Esophagus squamous epithelium (tissue), 4 donors: ENCODE results near the gene PIWIL4.

Experiments
- POLR2A ChIP-seq, 4 donors: fragments of 450-650 bp; IDR thresholded peaks; one replicate each; pipeline ENCODE4 v1.6.1; 2017; ENCODE audit warnings: antibody characterized with exemption in 4 of 4, mild to moderate bottlenecking in 4 of 4, moderate library complexity in 3 of 4
- TF ChIP-seq, protein P1 (sequence below), 6 experiments: fragments of 450-650 bp in 4 of 6; fragments of 200-600 bp in 2 of 6; sonication (generic) in 2 of 6; IDR thresholded peaks; one replicate each; pipeline ENCODE4 v1.5.1; 2016 to 2019; ENCODE audit warnings: antibody characterized with exemption in 6 of 6, mild to moderate bottlenecking in 4 of 6, moderate library complexity in 4 of 6

DNA sequence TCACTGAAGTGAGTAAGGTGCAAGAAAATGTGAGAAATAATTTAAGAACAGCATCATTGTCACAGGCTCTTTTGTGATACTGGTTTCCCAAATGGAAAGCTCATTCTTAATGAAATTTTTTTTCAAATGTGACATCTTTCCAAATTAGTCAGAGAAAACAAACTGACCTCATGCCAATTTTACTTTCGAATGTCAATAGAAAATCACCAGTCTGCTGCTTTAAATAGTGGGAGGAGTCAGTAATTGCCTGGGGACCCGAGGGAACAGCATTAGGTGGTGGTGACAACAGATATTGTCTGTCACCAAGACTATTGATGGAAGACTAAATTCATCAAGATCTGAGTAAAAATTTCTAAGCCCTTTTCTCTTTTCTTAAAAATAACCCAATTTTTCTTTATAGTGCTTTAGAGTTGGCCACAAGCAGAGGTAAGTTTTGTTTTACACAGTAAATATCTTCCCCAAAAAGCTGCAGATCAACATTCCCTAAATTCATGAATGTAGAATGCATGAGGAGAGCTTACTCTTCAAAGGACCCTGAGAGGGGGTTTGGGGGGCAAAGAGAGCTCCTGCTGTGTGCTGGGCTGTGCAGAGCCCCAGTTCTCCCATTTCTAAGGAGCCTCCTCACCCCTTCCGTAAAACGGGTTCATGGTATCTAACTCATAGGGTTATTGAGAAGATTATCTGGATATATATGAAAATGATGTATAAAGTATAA, 95.1 kb downstream of the PIWIL4 start:
- TF ChIP-seq, protein P1, sequence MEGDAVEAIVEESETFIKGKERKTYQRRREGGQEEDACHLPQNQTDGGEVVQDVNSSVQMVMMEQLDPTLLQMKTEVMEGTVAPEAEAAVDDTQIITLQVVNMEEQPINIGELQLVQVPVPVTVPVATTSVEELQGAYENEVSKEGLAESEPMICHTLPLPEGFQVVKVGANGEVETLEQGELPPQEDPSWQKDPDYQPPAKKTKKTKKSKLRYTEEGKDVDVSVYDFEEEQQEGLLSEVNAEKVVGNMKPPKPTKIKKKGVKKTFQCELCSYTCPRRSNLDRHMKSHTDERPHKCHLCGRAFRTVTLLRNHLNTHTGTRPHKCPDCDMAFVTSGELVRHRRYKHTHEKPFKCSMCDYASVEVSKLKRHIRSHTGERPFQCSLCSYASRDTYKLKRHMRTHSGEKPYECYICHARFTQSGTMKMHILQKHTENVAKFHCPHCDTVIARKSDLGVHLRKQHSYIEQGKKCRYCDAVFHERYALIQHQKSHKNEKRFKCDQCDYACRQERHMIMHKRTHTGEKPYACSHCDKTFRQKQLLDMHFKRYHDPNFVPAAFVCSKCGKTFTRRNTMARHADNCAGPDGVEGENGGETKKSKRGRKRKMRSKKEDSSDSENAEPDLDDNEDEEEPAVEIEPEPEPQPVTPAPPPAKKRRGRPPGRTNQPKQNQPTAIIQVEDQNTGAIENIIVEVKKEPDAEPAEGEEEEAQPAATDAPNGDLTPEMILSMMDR (IDR thresholded peaks at IDR 0.05): no peak
- TF ChIP-seq POLR2A (IDR thresholded peaks at IDR 0.05): no peak
